Osteoblast (primary cell): ENCODE results near the gene MEF2C. TPM values are rescaled to one million over a fixed set of nuclear protein-coding genes. Genes with fewer than 3 reads are reported as not detected.

ENCODE experiments used
- DNase-seq: peaks from one replicate; pipeline ENCODE4 v3.0.0; 2011; ENCODE audit warnings: low spot score, mixed read lengths; ENCODE audit not compliant: insufficient read length; ENCODE audit errors: missing footprints
- H2AFZ ChIP-seq: 2 replicates; pipeline ENCODE4 v1.6.0; 2011; ENCODE audit warnings: mild to moderate bottlenecking, low read length
- H3K27ac ChIP-seq: 2 replicates; pipeline ENCODE4 v1.5.1; 2011; ENCODE audit warnings: mild to moderate bottlenecking, low read depth, low read length, moderate library complexity
- H3K27me3 ChIP-seq: 2 replicates; pipeline ENCODE4 v1.6.0; 2012; ENCODE audit warnings: mild to moderate bottlenecking, control low read depth, inconsistent platforms, low read length, moderate library complexity; ENCODE audit not compliant: insufficient read depth
- H3K36me3 ChIP-seq: 2 replicates; pipeline ENCODE4 v1.5.1; 2011; ENCODE audit warnings: mild to moderate bottlenecking, low read length, control low read depth, moderate library complexity; ENCODE audit not compliant: insufficient read depth
- H3K4me1 ChIP-seq: 2 replicates; pipeline ENCODE4 v1.5.1; 2011; ENCODE audit warnings: mild to moderate bottlenecking, low read length, control low read depth, moderate library complexity; ENCODE audit not compliant: insufficient read depth
- H3K4me2 ChIP-seq: 2 replicates; pipeline ENCODE4 v1.6.0; 2011; ENCODE audit warnings: mild to moderate bottlenecking, low read length; ENCODE audit not compliant: insufficient read depth
- H3K4me3 ChIP-seq: fragments of 200-600 bp; sonication (generic); 3 replicates; pipeline ENCODE4 v1.5.1; 2012; ENCODE audit warnings: mild to moderate bottlenecking, low read length, inconsistent platforms; ENCODE audit not compliant: insufficient read depth
- H3K79me2 ChIP-seq: 2 replicates; pipeline ENCODE4 v1.6.0; 2012; ENCODE audit warnings: mild to moderate bottlenecking, low read length, control low read depth, inconsistent platforms; ENCODE audit not compliant: insufficient read depth
- H3K9me3 ChIP-seq: 2 replicates; pipeline ENCODE4 v1.5.1; 2011; ENCODE audit warnings: low read depth, low read length, control low read depth
- H4K20me1 ChIP-seq: 2 replicates; pipeline ENCODE4 v1.6.0; 2012; ENCODE audit warnings: mild to moderate bottlenecking, low read length, control low read depth; ENCODE audit not compliant: insufficient read depth
- CTCF ChIP-seq: IDR thresholded peaks from 2 replicates; pipeline ENCODE4 v1.5.1; 2011; ENCODE audit warnings: mild to moderate bottlenecking, low read depth, low read length, moderate library complexity; ENCODE audit errors: extremely low read depth
- total RNA-seq: library from RNA; depleted of rRNA; stranded (reverse); fragments of >200 nt; gene quantifications from 2 replicates; pipeline ENCODE4 v1.2.3, GENCODE V29; 2012

The MEF2C gene
- total RNA-seq, 1 donor = 13.4 TPM

DNA sequence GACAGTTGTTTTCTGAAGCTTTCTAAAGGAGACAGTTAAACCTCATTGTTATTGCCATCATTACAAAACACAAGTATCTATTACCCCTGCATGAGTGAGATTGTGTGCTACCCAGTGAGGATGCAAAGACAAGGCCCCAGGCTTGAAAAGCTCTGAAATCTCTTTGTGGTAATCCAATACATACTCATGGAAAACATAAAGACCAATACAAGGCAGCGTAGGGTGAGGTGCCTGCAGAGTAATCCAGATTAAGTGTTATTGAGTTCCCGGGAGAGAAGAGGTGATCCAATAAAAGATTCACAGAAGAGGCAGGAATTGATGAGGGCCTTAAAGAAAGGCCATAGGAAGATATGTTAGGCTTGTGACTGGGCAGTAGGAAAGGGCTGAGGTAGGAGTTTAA, 150.1 kb downstream of the MEF2C start:
- Histone ChIP-seq H3K27me3 (no peaks in the 10 kb centered on the region), H3K9me3 (no peaks in the 10 kb centered on the region), H3K4me2 (peak overlapping the region; percentile 75), H2AFZ (peak overlapping the region; percentile 77), H3K4me3 (no peak overlapping the region), H3K79me2 (no peaks in the 10 kb centered on the region), H3K27ac (peak overlapping the region; percentile 81), H3K4me1 (peaks cover 26% of the 10 kb centered on the region), H3K36me3 (no peaks in the 10 kb centered on the region), H4K20me1 (no peaks in the 10 kb centered on the region)
- no peak for TF ChIP-seq CTCF
- no peak for DNase-seq

DNA sequence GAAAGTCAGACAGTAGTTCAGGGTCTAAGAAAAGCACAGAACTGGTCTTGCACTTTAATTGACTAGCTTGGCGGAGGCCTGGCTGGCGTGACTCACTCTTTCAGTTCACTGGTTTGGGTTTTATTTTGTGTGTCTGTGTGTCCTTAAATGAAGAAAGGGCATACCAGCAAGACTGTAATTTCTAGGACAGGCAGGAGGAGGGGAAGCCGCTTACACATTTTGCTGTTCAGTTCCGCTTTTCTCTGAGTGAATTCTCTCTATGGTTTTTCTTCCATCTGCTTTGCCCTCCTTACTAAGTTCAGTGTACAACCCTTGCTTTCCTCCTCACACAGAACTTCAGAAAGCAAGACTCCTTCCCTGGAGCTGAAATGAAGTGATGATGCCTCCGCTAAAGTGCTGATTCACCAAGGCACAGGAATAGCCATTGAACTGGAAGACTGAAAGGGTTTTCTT, 150.8 kb downstream of the MEF2C start:
- Histone ChIP-seq H3K27ac (peak overlapping the region; percentile 81), H3K4me2 (peak overlapping the region; percentile 75)
- peak; percentile 81 for DNase-seq

GRCh38 chr5:88729829-88730182, 153.2 kb downstream of the MEF2C start:
- no peak for DNase-seq
- no peaks in the 10 kb centered on the region for H4K20me1 ChIP-seq
- H3K9me3 ChIP-seq = no peaks in the 10 kb centered on the region
- H3K4me3 ChIP-seq = no peak overlapping the region
- no peak overlapping the region for H2AFZ ChIP-seq
- H3K36me3 ChIP-seq = no peaks in the 10 kb centered on the region
- H3K4me1 ChIP-seq = peaks cover 23% of the 10 kb centered on the region
- no peak overlapping the region for H3K27ac ChIP-seq
- no peak overlapping the region for H3K4me2 ChIP-seq
- no peak for TF ChIP-seq CTCF
- H3K27me3 ChIP-seq = no peaks in the 10 kb centered on the region
- no peaks in the 10 kb centered on the region for H3K79me2 ChIP-seq

More for the DNA sequence above, 150.8 kb downstream of the MEF2C start:
- no peaks in the 10 kb centered on the region for H3K36me3 ChIP-seq
- peak overlapping the region; percentile 50 for H3K4me3 ChIP-seq
- no peak for TF ChIP-seq CTCF
- peak overlapping the region; percentile 77 for H2AFZ ChIP-seq
- no peaks in the 10 kb centered on the region for H4K20me1 ChIP-seq
- H3K79me2 ChIP-seq = no peaks in the 10 kb centered on the region
- H3K27me3 ChIP-seq = no peaks in the 10 kb centered on the region
- no peaks in the 10 kb centered on the region for H3K9me3 ChIP-seq
- peaks cover 26% of the 10 kb centered on the region for H3K4me1 ChIP-seq

GRCh38 chr5:88729084-88729828, 153.7 kb downstream of the MEF2C start:
- Histone ChIP-seq H3K4me2 (no peak overlapping the region), H3K27ac (no peak overlapping the region), H3K79me2 (no peaks in the 10 kb centered on the region), H2AFZ (no peak overlapping the region), H3K36me3 (no peaks in the 10 kb centered on the region), H3K4me1 (peaks cover 19% of the 10 kb centered on the region), H3K9me3 (no peaks in the 10 kb centered on the region), H4K20me1 (no peaks in the 10 kb centered on the region), H3K27me3 (no peaks in the 10 kb centered on the region), H3K4me3 (no peak overlapping the region)
- TF ChIP-seq CTCF = peak; percentile 68
- DNase-seq = no peak
